UCSD-AML1 (cell line): ENCODE measurements around the gene HP1BP3.

ENCODE experiments used
- DNase-seq: peaks from one replicate; lab custom pipeline; 2025; ENCODE audit not compliant: unreplicated experiment; lab: John Stamatoyannopoulos, UW

The HP1BP3 gene

GRCh38 chr1:20771780-20772179 is 15.3 kb downstream of the HP1BP3 start:
- DNase-seq: no peak

- no peak for DNase-seq
Measured at GRCh38 chr1:20770314-20771087, 16.6 kb downstream of the HP1BP3 start.

GRCh38 chr1:20767271-20767670 is 19.8 kb downstream of the HP1BP3 start:
- DNase-seq: no peak

- DNase-seq: no peak
Measured at GRCh38 chr1:20763417-20763816, 23.7 kb downstream of the HP1BP3 start.

- DNase-seq: no peak
Measured at GRCh38 chr1:20760322-20760721, 26.8 kb downstream of the HP1BP3 start.

GRCh38 chr1:20753589-20753988 is 33.5 kb downstream of the HP1BP3 start:
- no peak for DNase-seq

GRCh38 chr1:20751462-20751990 is 35.6 kb downstream of the HP1BP3 start:
- no peak for DNase-seq

GRCh38 chr1:20742671-20743070 is 44.4 kb downstream of the HP1BP3 start:
- DNase-seq: no peak

- no peak for DNase-seq
Measured at GRCh38 chr1:20740781-20741180, 46.3 kb downstream of the HP1BP3 start.

- no peak for DNase-seq
Measured at GRCh38 chr1:20739225-20739624, 47.9 kb downstream of the HP1BP3 start.

- DNase-seq: no peak
Measured at GRCh38 chr1:20735581-20736111, 51.5 kb downstream of the HP1BP3 start.

- no peak for DNase-seq
Measured at GRCh38 chr1:20733360-20733975, 53.6 kb downstream of the HP1BP3 start.

GRCh38 chr1:20732588-20733359 is 54.3 kb downstream of the HP1BP3 start, which contains the start of gene SH2D5:
SH2D5 (minus strand) TSS chr1:20732703; CDS start chr1:20728044, 4,659 bp downstream.
- DNase-seq: peak; percentile 41

- DNase-seq: peak; percentile 36
Measured at GRCh38 chr1:20732071-20732587, 55.0 kb downstream of the HP1BP3 start.

GRCh38 chr1:20731057-20731991 is 55.8 kb downstream of the HP1BP3 start:
- no peak for DNase-seq

- DNase-seq: no peak
Measured at GRCh38 chr1:20730690-20731056, 56.4 kb downstream of the HP1BP3 start.

GRCh38 chr1:20729990-20730689 is 57.0 kb downstream of the HP1BP3 start:
- no peak for DNase-seq

GRCh38 chr1:20729155-20729931 is 57.8 kb downstream of the HP1BP3 start:
- DNase-seq: no peak
